ENCODE measurements around the gene ROR1. TPM values are rescaled to one million over a fixed set of nuclear protein-coding genes. Genes with fewer than 3 reads are reported as not detected.

Gene ROR1
- total and polyA plus RNA-seq, 2 experiments from 2014 or later: 27.6 to 47.8 TPM

GRCh38 chr1:63865561-63865960 lies 91.7 kb downstream of the ROR1 start:
- peaks cover 51% of the 10 kb centered on the region for H3K4me1 ChIP-seq (ENCODE audit: low read depth)
- no peaks in the 10 kb centered on the region for H3K27me3 ChIP-seq
- no peak for DNase-seq (ENCODE audit: low read depth in 1 of 2, low spot score in 1 of 2)
- H3K9me3 ChIP-seq (ENCODE audit: low read depth): no peaks in the 10 kb centered on the region
- H3K36me3 ChIP-seq: no peaks in the 10 kb centered on the region
- H3K4me3 ChIP-seq: no peak overlapping the region
- H3K27ac ChIP-seq: no peak overlapping the region
- TF ChIP-seq CTCF (IDR thresholded peaks at IDR 0.05; ENCODE audit: low read depth, low read length): no peak

- Histone ChIP-seq H3K9me3 (ENCODE audit: low read depth) (no peaks in the 10 kb centered on the region), H3K4me1 (ENCODE audit: low read depth) (peaks cover 54% of the 10 kb centered on the region), H3K27ac (no peak overlapping the region), H3K27me3 (no peaks in the 10 kb centered on the region), H3K4me3 (no peak overlapping the region), H3K36me3 (no peaks in the 10 kb centered on the region)
- DNase-seq (ENCODE audit: low read depth in 1 of 2, low spot score in 1 of 2): no peak
- no peak for TF ChIP-seq CTCF (IDR thresholded peaks at IDR 0.05; ENCODE audit: low read depth, low read length)
Observed at GRCh38 chr1:63866084-63866483, 92.3 kb downstream of the ROR1 start.

GRCh38 chr1:63867429-63868176 lies 93.8 kb downstream of the ROR1 start:
- Histone ChIP-seq H3K9me3 (ENCODE audit: low read depth) (no peaks in the 10 kb centered on the region), H3K4me1 (ENCODE audit: low read depth) (peaks cover 62% of the 10 kb centered on the region), H3K27ac (no peak overlapping the region), H3K4me3 (no peak overlapping the region), H3K27me3 (no peaks in the 10 kb centered on the region), H3K36me3 (no peaks in the 10 kb centered on the region)
- no peak for TF ChIP-seq CTCF (IDR thresholded peaks at IDR 0.05; ENCODE audit: low read depth, low read length)
- DNase-seq (ENCODE audit: low read depth in 1 of 2, low spot score in 1 of 2): no peak

- H3K9me3 ChIP-seq (ENCODE audit: low read depth): no peaks in the 10 kb centered on the region
- no peak overlapping the region for H3K27ac ChIP-seq
- no peaks in the 10 kb centered on the region for H3K36me3 ChIP-seq
- no peak for DNase-seq (ENCODE audit: low read depth in 1 of 2, low spot score in 1 of 2)
- H3K27me3 ChIP-seq: no peaks in the 10 kb centered on the region
- no peak for TF ChIP-seq CTCF (IDR thresholded peaks at IDR 0.05; ENCODE audit: low read depth, low read length)
- H3K4me3 ChIP-seq: no peak overlapping the region
- peaks cover 64% of the 10 kb centered on the region for H3K4me1 ChIP-seq (ENCODE audit: low read depth)
Observed at GRCh38 chr1:63868268-63868781, 94.5 kb downstream of the ROR1 start.

- Histone ChIP-seq H3K4me3 (no peak overlapping the region), H3K9me3 (ENCODE audit: low read depth) (no peaks in the 10 kb centered on the region), H3K36me3 (no peaks in the 10 kb centered on the region), H3K27ac (no peak overlapping the region), H3K27me3 (no peaks in the 10 kb centered on the region), H3K4me1 (ENCODE audit: low read depth) (peaks cover 69% of the 10 kb centered on the region)
- no peak for TF ChIP-seq CTCF (IDR thresholded peaks at IDR 0.05; ENCODE audit: low read depth, low read length)
- DNase-seq (ENCODE audit: low read depth in 1 of 2, low spot score in 1 of 2): no peak
Observed at GRCh38 chr1:63870152-63870551, 96.3 kb downstream of the ROR1 start.
